ENCODE measurements around the gene ARHGAP4. TPM values are rescaled to one million over a fixed set of nuclear protein-coding genes. Genes with fewer than 3 reads are reported as not detected.

The ARHGAP4 gene
- polyA plus RNA-seq, 3 donors, result 51.5 to 508 (median 64.4) TPM

DNA sequence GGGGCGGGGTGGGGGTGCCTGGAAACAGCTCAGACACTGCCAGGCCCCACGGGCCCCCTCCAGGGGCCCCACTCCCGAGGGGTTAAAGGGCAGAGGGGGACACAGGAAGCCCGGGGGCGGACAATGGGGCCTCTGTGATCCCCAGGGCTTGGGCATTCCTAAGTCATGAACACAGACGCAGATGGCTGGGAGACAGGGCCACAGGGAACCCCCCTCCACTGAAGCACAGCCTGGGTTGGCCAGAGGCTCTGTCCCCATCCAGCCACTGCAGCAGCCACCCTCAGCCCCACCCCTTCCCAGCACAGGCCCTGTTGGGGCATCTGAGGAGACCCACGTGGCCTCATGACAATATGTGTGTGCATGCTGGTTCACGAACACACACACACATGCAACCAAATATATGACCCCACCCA lies 44.0 kb downstream of the ARHGAP4 start:
- intact Hi-C loops (cut with micrococcal nuclease), result no loop called here
- H3K4me3 Mint-ChIP-seq, result no peak overlapping the region

GRCh38 chrX:153881281-153881680 lies 44.8 kb downstream of the ARHGAP4 start:
- Histone ChIP-seq H2AFZ (ENCODE audit: insufficient read depth, low read depth, low read length, poor library complexity, severe bottlenecking) (no peak overlapping the region), H3K4me3 (replicated peaks in 1 of 3; ENCODE audit: low read depth in 2 of 3, low read length in 3 of 3) (no peak overlapping the region), H3K79me2 (ENCODE audit: insufficient read depth, low read length) (no peaks in the 10 kb centered on the region), H3K27me3 (ENCODE audit: control insufficient read depth in 2 of 2, insufficient read depth in 2 of 2, low read length in 2 of 2) (peaks cover 22 to 54% of the 10 kb centered on the region in 2 donors), H3K4me2 (replicated peaks; ENCODE audit: extremely low read depth, low read length, poor library complexity, severe bottlenecking) (no peak overlapping the region), H3K9me3 (replicated peaks in 1 of 2; ENCODE audit: control insufficient read depth in 1 of 2, insufficient read depth in 1 of 2, low read length in 2 of 2) (peaks cover 0 to 10% of the 10 kb centered on the region in 2 donors), H3K36me3 (replicated peaks in 1 of 2; ENCODE audit: control insufficient read depth in 1 of 2, insufficient read depth in 2 of 2, low read length in 2 of 2) (no peaks in the 10 kb centered on the region), H4K20me1 (ENCODE audit: insufficient read depth, low read length) (peaks cover 3% of the 10 kb centered on the region), H3K27ac (ENCODE audit: low read depth in 1 of 2, low read length in 2 of 2) (no peak overlapping the region), H3K4me1 (ENCODE audit: control insufficient read depth in 1 of 2, insufficient read depth in 2 of 2, low read length in 2 of 2) (peaks cover 5 to 8% of the 10 kb centered on the region in 2 donors), H3K9ac (ENCODE audit: insufficient read depth, low read length, poor library complexity, severe bottlenecking) (no peak overlapping the region)
- peaks cover 46 to 81% (median 71%) of the 10 kb centered on the region in 3 donors for H3K27me3 Mint-ChIP-seq (ENCODE audit: low read depth in 3 of 3)
- H3K36me3 Mint-ChIP-seq, result no peaks in the 10 kb centered on the region
- 100% methylated on average over 1 of the region's 7 CpGs for WGBS (ENCODE audit: insufficient coverage)
- H3K9me3 Mint-ChIP-seq, result peaks cover 0 to 9% (median 2%) of the 10 kb centered on the region in 7 donors
- intact Hi-C loops (cut with micrococcal nuclease), result no loop called here
- no peak overlapping the region for H3K4me3 Mint-ChIP-seq
- TF ChIP-seq, protein P1, sequence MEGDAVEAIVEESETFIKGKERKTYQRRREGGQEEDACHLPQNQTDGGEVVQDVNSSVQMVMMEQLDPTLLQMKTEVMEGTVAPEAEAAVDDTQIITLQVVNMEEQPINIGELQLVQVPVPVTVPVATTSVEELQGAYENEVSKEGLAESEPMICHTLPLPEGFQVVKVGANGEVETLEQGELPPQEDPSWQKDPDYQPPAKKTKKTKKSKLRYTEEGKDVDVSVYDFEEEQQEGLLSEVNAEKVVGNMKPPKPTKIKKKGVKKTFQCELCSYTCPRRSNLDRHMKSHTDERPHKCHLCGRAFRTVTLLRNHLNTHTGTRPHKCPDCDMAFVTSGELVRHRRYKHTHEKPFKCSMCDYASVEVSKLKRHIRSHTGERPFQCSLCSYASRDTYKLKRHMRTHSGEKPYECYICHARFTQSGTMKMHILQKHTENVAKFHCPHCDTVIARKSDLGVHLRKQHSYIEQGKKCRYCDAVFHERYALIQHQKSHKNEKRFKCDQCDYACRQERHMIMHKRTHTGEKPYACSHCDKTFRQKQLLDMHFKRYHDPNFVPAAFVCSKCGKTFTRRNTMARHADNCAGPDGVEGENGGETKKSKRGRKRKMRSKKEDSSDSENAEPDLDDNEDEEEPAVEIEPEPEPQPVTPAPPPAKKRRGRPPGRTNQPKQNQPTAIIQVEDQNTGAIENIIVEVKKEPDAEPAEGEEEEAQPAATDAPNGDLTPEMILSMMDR (IDR thresholded peaks at IDR 0.05), result no peak
- DNase-seq, result no peak
- no peak overlapping the region for H3K27ac Mint-ChIP-seq
- H3K4me1 Mint-ChIP-seq, result peaks cover 4% of the 10 kb centered on the region

More for the DNA sequence above, 44.0 kb downstream of the ARHGAP4 start:
- Histone ChIP-seq H3K4me3 (replicated peaks in 1 of 3; ENCODE audit: low read depth in 2 of 3, low read length in 3 of 3) (no peak overlapping the region), H3K36me3 (replicated peaks in 1 of 2; ENCODE audit: control insufficient read depth in 1 of 2, insufficient read depth in 2 of 2, low read length in 2 of 2) (no peaks in the 10 kb centered on the region), H3K9me3 (replicated peaks in 1 of 2; ENCODE audit: control insufficient read depth in 1 of 2, insufficient read depth in 1 of 2, low read length in 2 of 2) (peaks cover 0 to 15% of the 10 kb centered on the region in 2 donors), H3K27ac (ENCODE audit: low read depth in 1 of 2, low read length in 2 of 2) (no peak overlapping the region), H3K4me2 (replicated peaks; ENCODE audit: extremely low read depth, low read length, poor library complexity, severe bottlenecking) (no peak overlapping the region), H4K20me1 (ENCODE audit: insufficient read depth, low read length) (peaks cover 3% of the 10 kb centered on the region), H2AFZ (ENCODE audit: insufficient read depth, low read depth, low read length, poor library complexity, severe bottlenecking) (no peak overlapping the region), H3K79me2 (ENCODE audit: insufficient read depth, low read length) (no peaks in the 10 kb centered on the region), H3K27me3 (ENCODE audit: control insufficient read depth in 2 of 2, insufficient read depth in 2 of 2, low read length in 2 of 2) (peaks cover 26 to 62% of the 10 kb centered on the region in 2 donors), H3K9ac (ENCODE audit: insufficient read depth, low read length, poor library complexity, severe bottlenecking) (no peak overlapping the region), H3K4me1 (ENCODE audit: control insufficient read depth in 1 of 2, insufficient read depth in 2 of 2, low read length in 2 of 2) (peaks cover 5 to 8% of the 10 kb centered on the region in 2 donors)
- peaks cover 0 to 9% (median 2%) of the 10 kb centered on the region in 7 donors for H3K9me3 Mint-ChIP-seq
- WGBS (ENCODE audit: insufficient coverage), result 88% methylated on average over 1 of the region's 8 CpGs
- TF ChIP-seq, protein P1 (IDR thresholded peaks at IDR 0.05), result no peak
- peaks cover 4% of the 10 kb centered on the region for H3K4me1 Mint-ChIP-seq
- peaks cover 47 to 86% (median 76%) of the 10 kb centered on the region in 3 donors for H3K27me3 Mint-ChIP-seq (ENCODE audit: low read depth in 3 of 3)
- no peaks in the 10 kb centered on the region for H3K36me3 Mint-ChIP-seq
- no peak for DNase-seq
- no peak overlapping the region for H3K27ac Mint-ChIP-seq
